Ureter (tissue), 1 donor: ENCODE results near the gene ASPN. TPM values are rescaled to one million over a fixed set of nuclear protein-coding genes. Genes with fewer than 3 reads are reported as not detected.

Experiments
- DNase-seq: peaks from one replicate; pipeline ENCODE4 v3.0.0-alpha.2; 2020; ENCODE audit warnings: low spot score
- total RNA-seq: library from RNA; stranded (reverse); gene quantifications from one replicate; pipeline ENCODE4 v1.2.4, GENCODE V29; 2023
- donor health status: DM: yes; HTN: yes; CAD: no.

The ASPN gene
- total RNA-seq, 1 donor from 2014 or later: 7.5 TPM

DNA sequence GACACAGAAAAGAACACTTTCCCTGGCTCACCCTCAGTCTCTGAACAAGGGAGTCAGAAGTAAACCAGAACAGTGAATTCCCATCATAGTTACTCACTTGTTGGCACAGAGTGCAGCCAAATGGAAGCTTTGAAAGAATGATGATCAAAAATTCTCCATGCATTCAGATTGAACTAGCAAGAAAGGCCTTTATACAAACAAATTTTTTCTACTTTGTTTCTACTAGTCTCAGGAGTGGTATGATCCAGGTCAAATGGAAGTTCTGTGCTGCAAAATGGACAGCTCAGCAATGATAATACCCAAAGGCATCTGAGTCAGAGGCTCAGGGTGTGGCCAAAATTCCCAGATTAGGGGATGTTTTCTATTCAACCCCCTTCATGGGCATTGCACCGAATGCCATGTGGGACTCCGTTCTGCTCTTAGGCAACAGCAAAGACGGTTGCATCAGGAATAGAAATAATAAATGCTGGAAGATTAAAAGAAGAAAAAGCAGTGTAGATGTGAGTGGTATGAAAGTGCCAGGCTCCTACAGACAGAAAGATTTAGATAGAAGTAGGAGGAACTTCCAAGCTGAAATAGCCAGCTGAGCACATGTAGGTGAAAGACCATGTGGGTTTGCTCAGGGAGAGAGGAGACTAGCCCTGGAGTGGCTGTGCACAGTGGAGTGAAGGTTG is 24.0 kb upstream of the ASPN start:
- no peak for DNase-seq

DNA sequence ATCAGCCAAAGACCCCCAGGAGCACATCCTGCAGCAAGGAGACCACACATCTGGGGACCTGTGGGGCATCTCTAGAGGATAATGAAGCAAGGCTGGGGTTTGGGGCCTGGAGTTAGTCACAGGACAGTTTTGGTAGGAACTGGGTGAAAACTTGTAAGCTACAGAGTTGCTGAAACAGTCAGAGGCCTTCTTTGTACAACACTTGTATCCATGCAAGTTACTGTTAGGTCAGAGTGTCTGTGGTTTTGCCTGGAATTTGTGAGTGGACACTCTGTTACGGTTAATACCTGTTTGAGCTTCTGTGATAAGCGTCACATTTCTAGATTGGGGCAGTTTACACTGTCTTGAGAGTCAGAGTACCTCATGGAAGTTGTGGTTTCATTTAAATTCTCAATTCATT is 22.6 kb upstream of the ASPN start:
- DNase-seq: no peak

DNA sequence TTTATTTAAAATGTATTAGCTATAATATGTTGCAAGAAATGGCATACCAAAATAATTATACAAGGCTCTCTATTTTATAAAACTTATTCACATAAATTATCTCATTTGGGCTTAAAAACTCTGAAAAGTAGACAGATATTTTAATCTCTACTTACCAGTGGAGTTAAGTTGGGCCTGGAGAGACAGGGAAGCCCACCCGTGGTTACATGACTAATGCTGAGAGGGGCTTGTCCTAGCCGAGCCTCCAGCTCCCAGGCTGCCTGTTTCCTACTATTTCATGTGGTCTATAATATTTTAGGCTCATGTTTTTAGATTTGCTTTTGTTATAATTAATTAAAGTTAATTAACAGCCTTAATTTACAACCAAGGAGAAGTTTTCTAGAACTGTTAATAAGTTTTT is 20.9 kb upstream of the ASPN start:
- DNase-seq: no peak

DNA sequence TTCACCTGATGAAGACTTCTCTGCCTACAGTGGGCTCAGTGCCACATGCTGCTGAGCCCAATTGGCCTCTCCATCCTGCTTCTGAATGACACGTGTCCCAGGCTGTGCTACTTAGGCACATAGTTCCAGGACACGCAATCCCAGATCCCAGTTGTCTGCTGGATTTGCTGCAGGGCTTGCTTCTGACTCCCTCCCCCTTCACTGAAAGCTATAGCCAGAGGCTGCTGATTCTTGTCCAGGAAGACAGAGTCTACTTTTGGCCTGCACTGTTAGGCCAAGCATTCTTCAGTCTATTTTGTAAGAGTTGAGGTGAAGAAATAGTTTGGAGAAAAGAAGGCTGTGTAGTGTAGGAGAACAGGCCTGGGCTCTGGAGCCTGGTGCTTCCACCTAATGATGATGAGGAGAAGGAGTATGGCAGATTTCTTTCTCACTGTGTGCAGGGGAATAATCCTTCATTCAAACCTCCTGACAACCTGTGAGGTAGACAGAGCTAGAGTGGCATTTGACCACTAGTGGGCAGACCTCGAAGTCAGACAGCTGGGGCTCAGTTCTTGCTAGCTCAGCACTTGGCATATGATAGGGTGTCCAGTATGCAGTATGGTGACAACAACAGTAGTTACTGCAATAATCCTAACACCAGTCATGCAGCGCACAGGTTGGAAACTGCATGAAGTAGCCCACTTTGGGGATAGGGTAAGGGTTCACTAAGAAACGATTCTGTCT is 19.5 kb upstream of the ASPN start:
- no peak for DNase-seq

DNA sequence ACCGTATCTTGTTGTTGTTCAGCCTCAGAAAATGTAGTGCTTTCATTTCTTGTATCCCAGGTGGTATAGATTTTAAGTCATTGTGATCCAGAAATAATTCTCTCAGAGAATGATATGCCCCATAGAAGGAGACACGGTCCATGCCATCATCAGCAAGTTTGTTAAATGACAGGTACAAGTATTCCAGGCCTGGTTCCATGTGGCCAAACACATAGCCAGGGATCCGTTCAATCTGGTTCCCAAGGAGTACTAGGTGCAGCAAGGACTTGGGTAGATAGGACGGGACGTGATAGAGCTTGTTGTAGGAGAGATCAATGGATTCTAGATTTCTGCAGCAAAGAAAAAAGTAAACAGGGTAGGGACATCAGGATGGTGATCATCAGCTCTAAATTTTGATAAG is 18.4 kb upstream of the ASPN start:
- no peak for DNase-seq

DNA sequence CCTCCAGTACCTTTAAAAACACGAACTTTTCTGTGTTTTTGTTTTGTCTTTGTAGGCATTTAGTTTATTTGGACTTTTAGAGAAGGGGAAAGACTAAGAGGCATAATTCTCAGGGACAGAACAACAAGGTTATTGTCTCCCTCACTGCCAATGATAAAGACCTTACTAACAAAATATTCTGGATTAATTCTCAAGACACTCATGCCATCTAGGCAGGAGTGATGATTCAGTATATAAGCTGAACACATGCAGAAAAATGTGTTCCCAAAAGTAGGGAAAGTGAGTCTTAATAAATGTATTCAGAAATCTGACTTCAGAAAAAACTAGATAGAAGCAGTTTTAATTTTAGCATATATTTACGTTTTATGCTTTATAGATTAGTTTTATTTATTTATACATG is 17.4 kb upstream of the ASPN start:
- DNase-seq: no peak

DNA sequence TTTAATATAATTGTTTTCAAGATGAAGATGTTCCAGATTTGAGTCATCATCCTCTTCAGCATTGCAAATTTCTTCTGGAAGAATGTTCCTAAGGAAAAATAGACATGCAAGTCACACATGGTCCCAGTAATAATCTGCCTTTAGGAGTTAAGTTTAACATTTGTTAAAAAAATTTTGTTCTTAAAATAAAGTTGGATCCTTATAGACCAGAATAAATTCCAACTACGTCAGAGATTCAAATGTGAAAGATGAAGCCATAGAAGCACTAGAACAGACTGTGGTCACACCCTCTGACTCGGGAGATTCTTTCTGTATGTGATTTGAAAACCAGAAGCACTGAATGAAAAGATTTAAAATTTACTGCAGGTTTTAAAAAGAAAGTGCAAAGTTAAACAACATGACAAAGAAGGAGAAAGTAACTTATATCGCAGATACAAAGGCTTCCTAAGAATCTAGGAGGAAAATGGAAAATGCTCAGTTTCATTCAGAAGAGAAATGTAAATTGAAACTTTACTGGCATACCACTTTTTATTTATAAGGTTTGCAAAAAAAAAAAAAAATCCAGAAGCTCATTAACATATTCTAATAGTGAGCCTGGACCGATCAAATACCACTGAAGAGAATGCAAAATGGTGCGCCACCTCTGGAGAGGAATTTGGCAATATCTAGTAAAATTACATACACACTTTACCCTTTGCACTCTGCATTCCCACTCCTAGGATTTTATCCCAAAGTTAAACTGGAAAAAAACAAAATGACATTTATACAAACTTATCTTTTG is 14.3 kb upstream of the ASPN start:
- no peak for DNase-seq

DNA sequence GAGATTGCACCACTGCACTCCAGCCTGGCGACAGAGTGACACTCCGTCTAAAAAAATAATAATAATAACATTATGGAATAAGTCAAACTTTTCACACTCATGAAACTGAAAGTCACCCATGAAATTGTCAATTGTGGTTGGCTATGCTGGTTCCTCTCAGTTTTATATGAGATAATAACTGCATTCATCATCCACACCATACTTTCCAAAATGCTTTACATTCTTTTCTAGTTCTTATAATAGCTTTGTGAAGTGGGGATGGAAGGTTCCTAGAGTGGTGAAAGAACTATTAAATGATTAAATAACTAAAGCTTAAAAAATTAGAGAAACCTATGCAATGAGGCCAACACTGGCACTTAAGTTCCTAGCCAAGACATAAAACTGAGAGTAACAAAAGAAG is 12.6 kb upstream of the ASPN start:
- DNase-seq: no peak

DNA sequence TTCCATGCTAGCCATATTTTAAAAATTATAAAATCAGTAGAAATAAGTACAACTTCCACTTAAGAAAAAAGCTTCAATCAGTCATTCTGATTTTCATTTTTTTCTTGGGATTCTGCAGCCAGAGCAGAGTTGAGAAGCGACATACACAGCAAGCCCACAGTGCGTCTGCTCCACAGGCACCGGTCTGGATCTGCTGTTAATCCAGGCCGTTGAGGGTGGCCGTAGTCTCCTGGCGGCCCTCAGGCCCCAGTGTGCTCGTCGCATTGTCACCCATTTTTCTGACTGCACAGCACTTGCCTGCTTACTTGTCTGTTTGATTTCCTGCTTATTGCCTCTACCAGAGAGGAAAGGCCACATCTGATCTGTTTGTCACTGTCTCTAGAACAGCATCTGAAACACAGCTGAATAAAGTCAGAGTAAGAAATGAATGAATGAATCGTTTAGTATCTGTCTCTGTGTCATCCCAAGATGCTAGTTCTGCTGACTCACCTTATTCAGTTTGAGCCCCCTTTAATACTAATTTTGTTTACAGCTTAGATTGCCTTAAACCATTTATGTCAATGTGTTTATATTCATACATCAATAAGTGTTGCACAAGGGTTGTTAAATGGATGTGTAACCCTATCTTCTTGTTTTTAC is 11.6 kb upstream of the ASPN start:
- DNase-seq: no peak

DNA sequence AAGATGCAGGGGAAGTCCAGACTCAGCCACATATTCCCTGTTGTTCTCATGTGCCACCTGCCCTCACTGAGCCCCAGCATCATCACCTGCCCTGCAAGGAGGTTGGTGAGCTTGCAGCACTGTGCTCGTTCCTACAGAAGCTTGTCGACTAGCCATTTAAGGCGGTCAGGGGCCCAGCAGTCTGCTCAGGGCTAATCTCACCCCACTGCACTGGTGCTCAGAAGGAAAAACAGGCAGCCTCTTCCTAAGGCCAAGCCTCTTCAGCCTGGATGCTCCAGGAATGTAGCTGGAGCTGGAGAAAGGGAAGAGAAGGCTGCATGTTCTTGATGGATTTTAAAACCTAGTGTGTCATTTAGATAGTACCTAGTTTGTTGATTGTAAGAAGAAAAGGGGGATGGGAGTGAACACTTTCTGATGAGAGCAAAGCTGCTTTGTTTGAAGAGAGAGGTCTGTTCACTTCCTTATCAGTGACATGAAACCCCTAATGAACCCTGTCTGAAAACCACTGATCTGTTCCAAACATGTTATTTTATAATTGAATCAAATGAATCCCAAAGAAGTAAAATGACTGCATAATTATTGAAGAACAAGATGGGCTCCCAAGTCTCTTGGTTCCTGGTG is 10.6 kb upstream of the ASPN start:
- no peak for DNase-seq

DNA sequence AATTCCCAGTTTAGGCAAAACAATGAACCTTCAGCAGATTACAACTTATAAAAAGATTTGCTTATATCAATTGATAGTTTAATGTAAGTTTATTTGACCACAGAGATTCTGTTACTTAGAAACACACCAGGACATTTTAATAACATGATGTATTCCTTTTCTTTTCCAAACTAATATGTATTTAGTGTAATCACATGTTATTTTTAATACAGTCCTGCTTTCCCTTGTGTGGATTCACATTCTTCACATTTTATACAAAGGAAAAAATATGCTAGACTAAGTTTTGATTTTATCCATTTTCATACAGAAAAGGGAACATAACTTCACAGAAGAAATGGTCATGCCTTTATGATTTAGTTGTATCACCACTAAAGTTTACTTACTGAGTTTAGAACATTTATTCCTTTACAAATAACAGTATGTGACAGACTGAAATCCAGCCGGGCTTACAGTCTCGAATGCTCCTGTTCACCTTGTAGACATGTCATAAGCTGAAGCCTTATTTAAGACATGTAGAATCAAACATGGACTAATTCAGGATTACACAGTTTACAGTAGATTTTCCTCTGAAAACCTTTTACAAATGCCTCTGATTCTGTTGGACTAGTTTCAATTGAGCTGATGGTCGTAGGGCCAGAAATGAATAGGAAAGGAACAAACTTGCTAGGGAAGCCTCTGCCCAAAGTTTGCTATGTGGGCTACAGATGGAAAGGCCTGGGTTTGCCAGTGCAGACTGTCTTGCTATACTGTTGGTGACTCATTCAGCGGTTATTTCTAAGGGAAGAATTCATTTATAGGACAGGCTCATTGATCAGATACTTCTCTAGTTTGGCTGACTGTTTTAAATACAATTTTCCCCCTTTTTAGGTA is 6.6 kb upstream of the ASPN start:
- no peak for DNase-seq

DNA sequence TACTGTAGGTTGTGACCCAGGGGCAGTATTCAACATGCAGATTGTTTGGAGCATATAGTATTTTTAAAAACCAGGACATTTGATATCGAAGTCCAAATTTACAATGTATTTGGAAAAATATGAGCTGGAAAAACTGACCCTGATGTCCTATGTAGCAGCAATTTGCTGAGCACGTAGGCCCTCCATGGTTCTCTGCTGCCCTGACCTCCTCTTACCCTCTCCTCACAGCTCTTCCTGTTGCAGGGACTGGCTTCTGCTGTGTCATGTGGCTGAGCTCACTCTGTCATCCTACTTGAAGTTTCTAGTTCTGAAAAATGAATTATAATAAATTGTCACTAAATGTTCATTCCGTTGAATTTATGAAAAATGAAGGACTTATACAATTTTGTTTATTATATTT is 4.1 kb upstream of the ASPN start:
- DNase-seq: no peak

DNA sequence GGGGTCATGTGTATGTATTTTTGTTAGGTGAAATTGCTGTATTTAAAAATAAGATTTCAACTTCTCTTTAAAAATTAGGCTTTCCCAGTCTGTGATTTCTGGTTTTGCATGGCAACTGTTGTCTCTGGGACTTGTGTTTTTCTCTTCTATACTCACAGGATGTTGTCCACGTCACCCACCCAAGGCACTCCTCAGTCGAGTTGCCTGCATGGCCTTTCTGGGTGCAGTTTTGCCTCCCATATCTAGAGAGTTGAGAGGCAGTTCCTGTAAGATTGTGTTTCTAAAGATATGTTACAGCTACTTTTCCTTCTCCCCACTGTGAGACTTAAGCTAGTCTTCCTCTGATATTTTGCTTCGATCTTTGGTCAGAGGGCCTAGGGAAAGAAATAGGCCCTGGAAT is 2.3 kb upstream of the ASPN start:
- no peak for DNase-seq

DNA sequence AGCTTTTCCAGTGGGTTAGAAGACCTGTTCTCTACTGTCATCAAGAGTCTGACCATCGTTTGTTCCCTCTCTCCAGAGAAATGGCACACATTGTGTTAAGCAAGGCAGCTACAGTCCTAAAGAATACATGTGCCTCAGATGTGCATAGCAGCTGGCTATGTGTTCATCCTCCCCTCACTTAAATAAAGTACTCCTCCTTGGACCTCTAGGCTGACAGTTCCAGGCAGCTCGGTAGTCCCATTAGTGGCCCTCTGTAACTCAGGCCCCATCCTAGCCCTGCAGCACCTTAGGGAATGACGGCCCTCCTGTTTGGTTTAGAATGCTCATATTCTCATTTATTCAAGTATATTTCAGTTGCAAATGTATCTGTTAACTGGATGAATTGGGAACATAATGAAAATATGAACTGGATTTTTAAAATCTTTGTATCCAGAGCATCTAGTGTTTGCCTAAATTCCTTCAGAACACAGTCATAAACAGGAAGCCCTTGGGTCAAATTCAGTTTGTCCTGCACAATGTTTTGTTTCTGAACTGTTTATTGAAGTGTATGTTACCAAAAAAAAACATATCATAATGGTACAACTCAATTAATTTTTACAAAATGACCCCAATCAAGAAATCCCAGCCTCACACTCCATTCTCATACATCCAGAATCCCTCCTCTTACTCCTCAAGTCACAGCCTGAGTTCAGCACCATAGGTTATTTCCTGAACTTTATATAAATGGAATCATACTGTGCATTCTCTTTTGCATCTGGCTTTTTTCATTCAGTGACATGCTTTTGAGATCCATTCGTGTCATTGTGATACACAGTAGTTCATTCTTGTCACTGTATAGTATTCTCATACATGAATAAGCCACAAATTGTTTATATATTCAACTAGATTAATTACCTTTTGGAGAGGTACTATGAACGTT is 1.6 kb upstream of the ASPN start:
- no peak for DNase-seq

DNA sequence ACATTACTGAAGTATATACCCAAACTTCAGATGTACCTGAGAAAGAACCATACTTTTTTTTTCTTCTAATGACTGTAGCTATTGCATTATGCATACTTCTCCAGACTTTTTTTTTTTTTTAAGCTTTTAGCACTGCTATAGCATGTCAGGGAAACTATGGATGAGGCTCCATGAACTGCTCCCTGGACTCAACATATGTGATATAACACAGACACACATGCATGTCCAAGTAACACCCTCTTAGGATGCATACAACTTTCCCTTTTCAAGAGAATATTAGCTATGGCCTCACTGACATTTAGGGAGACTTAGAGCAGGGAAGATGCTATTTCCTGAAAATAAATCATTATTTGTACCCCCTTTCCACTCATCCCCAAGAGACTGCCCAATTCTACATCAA is 499 bp upstream of the ASPN start:
- DNase-seq: no peak

DNA sequence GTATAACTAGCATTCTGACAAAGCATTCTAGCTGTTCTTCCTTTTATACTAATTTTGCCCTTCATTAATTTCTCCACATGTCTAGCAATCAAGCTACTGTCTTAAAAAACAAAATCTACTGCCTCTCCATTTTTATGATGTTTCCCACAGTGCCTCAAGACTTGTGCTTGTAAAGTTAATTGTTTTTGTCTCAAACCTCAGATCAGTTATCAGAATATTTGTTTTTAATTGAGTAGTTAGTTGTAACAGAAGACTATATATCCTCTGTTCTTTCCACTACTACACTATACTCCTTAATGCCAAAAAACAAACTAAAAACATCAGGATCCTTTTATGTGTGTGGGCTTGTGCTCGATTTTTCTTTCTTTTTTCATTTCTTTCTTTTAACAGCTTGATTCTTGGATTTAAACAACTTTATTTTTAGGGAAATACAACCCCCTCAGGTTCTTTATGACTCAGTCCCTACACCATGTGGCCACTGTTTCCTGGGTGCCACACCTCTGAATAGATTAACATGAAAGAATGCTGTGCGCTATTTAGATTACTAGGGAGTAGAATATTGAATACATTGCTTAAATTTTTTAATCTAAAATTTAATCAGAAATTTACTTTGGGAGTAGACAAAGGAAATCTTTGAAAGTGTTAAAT is 1.2 kb downstream of the ASPN start:
- DNase-seq: no peak

DNA sequence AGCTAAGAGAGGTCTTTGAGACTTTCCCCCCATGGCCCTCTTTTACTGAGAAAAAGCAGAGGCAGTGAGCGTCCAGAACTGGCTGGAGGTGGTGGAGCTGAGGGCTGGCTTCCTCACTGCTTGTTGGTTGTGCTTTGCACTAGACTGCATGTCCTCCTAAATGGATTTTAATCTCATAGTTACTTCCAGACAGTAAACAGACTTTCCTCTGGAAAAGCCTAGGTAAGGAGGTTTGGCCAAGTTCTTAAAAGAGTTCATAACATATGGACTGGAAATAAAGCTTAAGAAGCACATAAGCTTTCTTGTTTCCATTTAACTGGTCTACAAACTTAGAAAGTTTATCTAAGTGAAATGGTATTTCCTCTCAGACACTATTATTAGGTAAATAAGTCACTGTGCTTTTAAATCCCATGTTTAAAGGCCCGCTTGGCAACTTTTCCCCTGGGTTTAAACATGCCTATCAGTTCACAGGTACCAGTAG is 2.0 kb downstream of the ASPN start:
- no peak for DNase-seq

DNA sequence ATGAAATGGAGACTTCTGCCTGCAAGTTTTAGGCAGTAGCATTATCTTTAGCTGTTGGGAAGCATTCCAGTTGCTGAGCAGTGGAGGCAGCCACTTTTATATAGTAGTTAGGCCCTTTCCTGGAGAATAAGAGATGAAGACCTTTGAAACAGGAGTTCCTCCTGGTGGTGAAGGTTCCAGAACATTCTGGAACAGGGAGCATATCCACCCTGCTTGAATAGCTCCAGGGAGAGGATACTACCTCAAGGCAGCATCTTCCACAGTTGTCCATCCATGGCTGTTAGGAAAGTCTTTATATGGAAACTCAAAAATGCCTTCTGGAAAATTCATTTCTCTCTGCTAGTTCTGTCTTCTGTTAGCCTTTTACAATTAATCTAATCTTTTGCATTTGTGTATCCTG is 3.0 kb downstream of the ASPN start:
- no peak for DNase-seq

DNA sequence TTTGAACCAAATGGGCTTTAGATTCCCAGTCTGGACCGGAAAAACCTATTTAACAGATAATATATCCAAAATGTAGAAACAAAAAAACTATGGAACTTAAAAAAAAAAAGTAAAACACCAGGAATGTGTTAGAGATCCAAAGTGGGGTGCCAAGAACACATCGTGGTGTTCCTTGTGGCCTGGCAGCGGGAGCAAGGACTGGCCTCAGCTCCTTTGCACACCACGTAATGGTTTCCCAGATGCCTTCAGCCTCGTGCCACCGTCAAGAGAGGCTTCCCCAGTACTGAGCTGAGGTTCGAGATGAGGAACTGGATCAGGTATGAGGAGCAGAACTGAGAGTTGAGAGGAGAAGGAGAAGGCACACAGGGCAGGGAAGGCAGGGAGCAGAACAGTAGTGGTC is 3.5 kb downstream of the ASPN start:
- DNase-seq: no peak
